ENCODE measurements around the gene GHDC. TPM values are rescaled to one million over a fixed set of nuclear protein-coding genes. Genes with fewer than 3 reads are reported as not detected.

Gene GHDC
- total RNA-seq, 3 donors from 2014 or later (not counting 1 experiment from before 2014, with no cell fraction given) = 19.5 to 24.6 (median 22.8) TPM

- Histone ChIP-seq H3K27ac (ENCODE audit: low read length) (no peak overlapping the region), H3K27me3 (ENCODE audit: control insufficient read depth, insufficient read depth, low read length) (no peaks in the 10 kb centered on the region), H3K36me3 (ENCODE audit: control insufficient read depth, insufficient read depth, low read length) (peaks cover 3% of the 10 kb centered on the region), H3K4me1 (ENCODE audit: control insufficient read depth, insufficient read depth, low read length) (peaks cover 31% of the 10 kb centered on the region), H3K9me3 (ENCODE audit: control insufficient read depth, insufficient read depth, low read length) (no peaks in the 10 kb centered on the region), H3K4me3 (ENCODE audit: low read length) (no peak overlapping the region)
- no peaks in the 10 kb centered on the region for H3K36me3 Mint-ChIP-seq
- peaks cover 15 to 27% of the 10 kb centered on the region in 2 donors for H3K4me1 Mint-ChIP-seq
- no peaks in the 10 kb centered on the region for H3K27me3 Mint-ChIP-seq (ENCODE audit: low read depth in 2 of 2)
- H3K9me3 Mint-ChIP-seq = no peaks in the 10 kb centered on the region
- H3K27ac Mint-ChIP-seq = no peak overlapping the region
- no peak for ATAC-seq
- no peak overlapping the region for H3K4me3 Mint-ChIP-seq
- no peak for TF ChIP-seq CTCF (IDR thresholded peaks at IDR 0.05)
- over 99% methylated on average over 4 of the region's 5 CpGs for WGBS (ENCODE audit: insufficient coverage)
- intact Hi-C loops (cut with micrococcal nuclease) = no loop called here
- DNase-seq = no peak
Observed at GRCh38 chr17:42191275-42191608, 3.1 kb downstream of the GHDC start.

GRCh38 chr17:42190491-42191274 lies 3.6 kb downstream of the GHDC start:
- peaks cover 15 to 27% of the 10 kb centered on the region in 2 donors for H3K4me1 Mint-ChIP-seq
- WGBS (ENCODE audit: insufficient coverage) = 92% methylated on average over 17 of the region's 17 CpGs
- DNase-seq (no peak), ATAC-seq (no peak)
- H3K27me3 ChIP-seq (ENCODE audit: control insufficient read depth, insufficient read depth, low read length) = no peaks in the 10 kb centered on the region
- no peaks in the 10 kb centered on the region for H3K9me3 ChIP-seq (ENCODE audit: control insufficient read depth, insufficient read depth, low read length)
- no peaks in the 10 kb centered on the region for H3K9me3 Mint-ChIP-seq
- no peaks in the 10 kb centered on the region for H3K36me3 Mint-ChIP-seq
- peaks cover 31% of the 10 kb centered on the region for H3K4me1 ChIP-seq (ENCODE audit: control insufficient read depth, insufficient read depth, low read length)
- no peaks in the 10 kb centered on the region for H3K27me3 Mint-ChIP-seq (ENCODE audit: low read depth in 2 of 2)
- peaks cover 3% of the 10 kb centered on the region for H3K36me3 ChIP-seq (ENCODE audit: control insufficient read depth, insufficient read depth, low read length)
- no peak for TF ChIP-seq CTCF (IDR thresholded peaks at IDR 0.05)
- no peak overlapping the region for H3K27ac Mint-ChIP-seq
- intact Hi-C loops (cut with micrococcal nuclease) = no loop called here
- H3K4me3 Mint-ChIP-seq = no peak overlapping the region
- H3K27ac ChIP-seq (ENCODE audit: low read length) = no peak overlapping the region
- H3K4me3 ChIP-seq (ENCODE audit: low read length) = no peak overlapping the region

- Histone ChIP-seq H3K4me1 (ENCODE audit: control insufficient read depth, insufficient read depth, low read length) (peaks cover 32% of the 10 kb centered on the region), H3K36me3 (ENCODE audit: control insufficient read depth, insufficient read depth, low read length) (peaks cover 3% of the 10 kb centered on the region), H3K4me3 (ENCODE audit: low read length) (no peak overlapping the region), H3K9me3 (ENCODE audit: control insufficient read depth, insufficient read depth, low read length) (no peaks in the 10 kb centered on the region), H3K27me3 (ENCODE audit: control insufficient read depth, insufficient read depth, low read length) (no peaks in the 10 kb centered on the region), H3K27ac (ENCODE audit: low read length) (no peak overlapping the region)
- 98% methylated on average over 11 of the region's 11 CpGs for WGBS (ENCODE audit: insufficient coverage)
- no peak overlapping the region for H3K4me3 Mint-ChIP-seq
- ATAC-seq (no peak), DNase-seq (no peak)
- H3K4me1 Mint-ChIP-seq = peaks cover 16 to 30% of the 10 kb centered on the region in 2 donors
- no peaks in the 10 kb centered on the region for H3K9me3 Mint-ChIP-seq
- H3K27me3 Mint-ChIP-seq (ENCODE audit: low read depth in 2 of 2) = no peaks in the 10 kb centered on the region
- no peak for TF ChIP-seq CTCF (IDR thresholded peaks at IDR 0.05)
- H3K27ac Mint-ChIP-seq = no peak overlapping the region
- H3K36me3 Mint-ChIP-seq = no peaks in the 10 kb centered on the region
- intact Hi-C loops (cut with micrococcal nuclease) = no loop called here
Observed at GRCh38 chr17:42189651-42189965, 4.7 kb downstream of the GHDC start.
